ENCODE data around the gene SCO1.
A peak's percentile ranks its signal among the peaks of the same experiment; 100 is the strongest.
"Not testable (repeated sequence)": the region's sequence is repeated elsewhere in the genome, so short reads cannot be mapped to it uniquely, and the experiment has no call there.

Gene SCO1

DNA sequence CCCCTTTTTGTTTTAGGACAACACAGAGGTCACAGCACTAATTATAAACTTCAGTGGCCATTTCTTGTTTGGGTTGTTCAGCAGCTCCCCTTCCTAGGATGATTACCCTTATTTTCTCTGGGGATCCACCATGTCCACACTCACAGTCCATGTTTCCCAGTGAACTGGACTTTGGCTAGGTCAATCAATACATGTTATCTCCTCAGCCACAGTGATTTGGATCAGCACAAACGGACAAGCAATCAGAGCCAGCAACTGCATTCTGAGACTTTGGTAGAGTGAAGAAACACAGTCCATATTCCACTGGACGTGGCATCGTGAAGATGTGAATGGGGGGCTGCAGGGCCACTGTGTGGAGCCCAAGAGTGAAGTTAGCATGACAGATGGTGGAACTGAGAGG is 27.9 kb upstream of the SCO1 start:
- DNase-seq (ENCODE audit: low spot score) = no peak

DNA sequence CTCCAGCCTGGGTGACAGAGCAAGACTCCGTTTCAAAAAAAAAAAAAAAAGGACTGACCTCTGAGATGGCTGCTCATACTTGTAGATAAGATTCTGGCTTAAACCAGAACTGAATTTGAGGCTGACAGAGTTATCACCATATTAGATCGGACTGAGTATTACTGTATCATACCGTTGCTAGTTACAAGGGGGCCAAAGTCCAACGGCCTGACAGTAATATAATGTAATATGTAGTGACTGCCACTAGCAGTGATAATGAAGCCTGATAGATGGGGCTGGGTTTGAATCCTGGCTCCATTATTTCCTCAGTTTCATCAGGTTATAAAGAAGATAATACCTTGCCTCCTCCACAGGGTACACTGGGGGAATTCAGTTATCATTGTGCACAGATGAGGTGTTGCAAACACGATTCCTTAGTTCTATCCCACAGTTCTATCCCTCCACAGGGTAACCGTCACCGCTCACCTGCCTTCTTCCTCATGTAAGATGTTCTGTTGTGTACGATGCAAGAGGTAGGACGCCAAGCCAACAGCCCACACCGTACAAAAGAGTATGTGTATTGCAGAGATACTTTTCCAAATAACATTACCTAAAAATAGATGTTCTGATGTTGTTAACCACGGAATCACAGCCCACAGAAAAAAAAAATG is 27.3 kb upstream of the SCO1 start:
- no peak for DNase-seq (ENCODE audit: low spot score)

DNA sequence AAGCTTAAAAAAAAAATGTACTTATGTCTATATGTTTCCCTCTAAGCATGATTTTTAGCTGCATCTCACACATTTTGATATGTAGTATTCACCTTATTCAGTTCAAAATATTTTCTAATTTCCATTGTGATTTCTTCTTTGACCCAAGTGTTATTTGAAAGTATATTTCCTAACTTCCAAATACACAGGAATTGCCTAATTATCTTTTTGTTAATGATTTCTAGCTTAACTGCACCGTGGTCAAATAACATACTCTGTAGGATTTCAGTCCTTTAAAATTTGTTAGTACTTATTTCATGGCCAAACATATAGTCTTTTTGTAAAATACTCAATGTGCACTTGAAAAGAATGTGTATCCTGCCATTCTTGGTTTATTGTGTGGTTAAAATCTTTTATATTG is 21.2 kb upstream of the SCO1 start:
- DNase-seq (ENCODE audit: low spot score) = no peak

DNA sequence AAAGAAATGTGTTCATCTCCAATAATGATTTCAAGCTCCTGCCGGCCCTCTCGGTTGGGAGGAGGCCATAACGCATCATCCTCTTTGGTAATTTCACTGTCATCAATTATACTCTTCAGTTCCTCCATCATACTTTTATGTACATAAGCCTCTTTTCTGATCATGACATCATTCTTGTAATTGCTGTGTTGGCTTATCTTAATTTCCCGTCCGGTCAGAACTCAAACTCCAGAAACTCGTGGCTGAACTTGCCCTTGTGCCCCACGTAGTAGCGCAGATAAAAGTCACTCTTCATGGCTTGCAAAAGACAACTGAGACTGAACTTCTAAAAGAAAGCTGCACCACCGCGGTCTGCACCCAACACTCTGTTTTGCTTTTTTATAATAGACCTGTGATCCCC is 18.9 kb upstream of the SCO1 start:
- no peak for DNase-seq (ENCODE audit: low spot score)

DNA sequence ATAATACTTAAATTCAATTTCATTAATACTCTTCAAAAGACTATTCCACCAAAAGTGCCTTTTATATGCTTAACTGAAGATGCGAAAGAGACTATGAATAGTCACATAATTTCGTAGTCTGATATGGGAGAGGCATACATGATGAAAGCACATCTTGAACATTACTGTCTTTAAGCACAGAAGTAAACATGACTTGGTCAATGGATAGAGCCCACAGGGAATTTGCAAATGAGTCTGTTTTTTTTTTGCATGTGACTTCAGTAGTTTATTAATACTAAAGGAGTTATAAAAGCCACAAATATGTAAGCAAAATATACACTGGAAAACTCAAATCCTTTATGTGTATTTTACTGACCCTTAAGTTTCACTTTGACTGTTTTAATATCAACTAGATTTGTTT is 16.0 kb upstream of the SCO1 start:
- no peak for DNase-seq (ENCODE audit: low spot score)

DNA sequence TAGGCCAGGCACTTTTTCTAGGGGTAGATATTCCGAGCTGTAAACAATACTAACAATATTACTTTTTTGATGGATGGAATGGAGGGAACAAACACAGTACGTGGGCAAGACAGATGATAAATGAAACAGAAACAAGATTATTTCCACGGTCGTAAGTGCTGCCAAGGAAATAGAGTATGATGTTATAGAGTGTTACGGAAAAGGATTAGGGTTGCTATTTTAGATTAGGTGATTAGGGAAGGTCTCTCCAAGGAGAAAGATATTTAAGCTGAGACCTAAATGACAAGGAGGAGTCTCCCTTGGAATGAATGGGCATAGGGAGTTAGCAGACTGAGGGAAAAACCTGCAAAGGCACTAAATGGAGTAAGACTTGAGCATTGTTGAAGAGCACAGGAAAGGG is 8.4 kb upstream of the SCO1 start:
- DNase-seq (ENCODE audit: low spot score) = no peak

DNA sequence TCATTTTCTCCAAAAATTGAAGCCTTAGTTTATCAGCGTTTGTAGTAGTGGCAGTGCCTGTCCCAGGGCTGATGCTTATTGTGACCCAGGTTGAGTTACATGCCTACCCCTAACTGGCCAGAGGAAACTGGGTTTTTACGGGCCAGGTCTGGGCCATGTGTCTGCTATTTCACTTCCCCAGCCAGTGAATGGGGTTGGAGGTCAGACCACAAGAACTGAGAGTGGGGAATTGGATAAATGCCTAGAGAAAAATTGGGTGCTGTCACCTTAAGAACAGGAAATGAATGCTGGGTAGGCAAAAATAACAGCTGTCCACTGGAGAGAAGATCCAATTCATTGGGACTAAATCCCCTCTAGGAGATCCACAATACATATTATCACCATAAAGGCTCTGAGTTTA is 5.2 kb upstream of the SCO1 start:
- DNase-seq (ENCODE audit: low spot score) = no peak

DNA sequence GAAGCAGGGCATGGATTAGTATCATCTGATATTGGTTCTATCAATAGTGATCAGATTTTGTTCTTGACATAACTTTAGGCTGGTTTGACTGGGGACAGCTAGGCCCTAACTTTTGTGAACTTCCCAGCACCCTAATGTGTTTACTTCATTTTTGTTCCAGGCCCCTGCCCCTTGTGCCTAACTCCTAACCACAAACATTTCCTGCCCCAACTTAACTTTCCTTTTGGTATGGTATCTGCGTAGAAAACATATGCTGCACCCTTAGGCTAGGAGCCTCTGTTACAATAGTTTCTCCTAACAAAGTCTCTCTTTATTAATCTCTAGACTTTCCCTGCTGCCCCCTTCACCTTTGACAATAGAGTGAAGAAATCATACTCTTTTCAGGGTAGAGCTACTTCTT is 2.5 kb upstream of the SCO1 start:
- no peak for DNase-seq (ENCODE audit: low spot score)

DNA sequence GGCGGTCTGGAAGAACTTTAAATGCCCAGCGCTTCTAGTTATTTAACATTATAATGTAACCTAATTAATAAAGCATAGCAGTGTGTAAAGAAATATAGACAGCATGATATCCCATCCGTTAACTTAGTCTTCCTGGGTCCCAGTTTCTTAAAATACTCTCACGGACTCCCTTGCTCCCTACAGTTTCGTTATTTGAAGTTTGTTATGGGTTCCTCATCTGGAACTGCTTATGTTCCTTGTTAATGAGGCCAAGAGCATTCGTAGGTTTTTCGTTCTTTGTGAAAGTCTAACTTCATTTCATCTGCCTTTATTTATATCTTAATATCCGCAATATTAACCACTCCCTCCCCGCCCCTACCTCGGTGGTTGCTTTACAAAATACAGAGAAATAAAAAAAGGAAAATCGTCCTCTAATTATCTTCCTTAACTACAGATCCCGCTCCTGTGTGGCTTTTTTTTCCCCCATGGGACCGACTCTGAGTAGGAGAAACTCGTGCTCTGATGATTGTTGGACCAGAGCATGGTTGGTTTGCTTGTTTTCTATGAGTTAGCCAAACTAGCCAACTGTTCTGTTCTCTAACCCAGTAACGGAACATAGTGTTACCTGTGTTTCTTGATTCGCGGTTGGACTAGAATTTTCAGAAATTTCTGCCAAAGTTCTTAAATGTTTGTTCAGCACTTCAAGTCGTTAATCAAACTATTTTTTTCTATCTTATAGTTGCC is 924 bp upstream of the SCO1 start:
- peak; percentile 23 for DNase-seq (ENCODE audit: low spot score)

DNA sequence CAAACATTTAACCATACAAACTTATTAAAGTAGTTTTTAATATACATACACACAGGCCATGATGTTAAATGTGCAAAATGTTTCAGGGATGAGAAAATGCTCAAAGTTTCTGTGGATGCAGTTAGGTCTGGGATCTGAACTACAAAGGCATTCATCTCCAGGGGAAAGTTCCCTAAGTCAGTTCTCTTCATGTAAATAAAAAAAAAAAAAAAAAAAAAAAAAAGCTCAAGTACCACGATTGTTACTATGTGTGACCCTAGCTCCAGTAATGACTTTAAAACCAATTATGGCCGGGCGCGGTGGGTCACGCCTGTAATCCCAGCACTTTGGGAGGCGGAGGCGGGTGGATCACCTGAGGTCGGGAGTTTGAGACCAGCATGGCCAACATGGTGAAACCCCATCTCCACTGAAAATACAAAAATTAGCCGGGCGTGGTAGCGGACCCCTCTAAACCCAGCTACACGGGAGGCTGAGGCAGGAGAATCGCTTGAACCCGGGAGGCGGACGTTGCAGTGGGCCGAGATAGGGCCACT is 1.4 kb downstream of the SCO1 start:
- not testable (repeated sequence) for DNase-seq (ENCODE audit: low spot score)

DNA sequence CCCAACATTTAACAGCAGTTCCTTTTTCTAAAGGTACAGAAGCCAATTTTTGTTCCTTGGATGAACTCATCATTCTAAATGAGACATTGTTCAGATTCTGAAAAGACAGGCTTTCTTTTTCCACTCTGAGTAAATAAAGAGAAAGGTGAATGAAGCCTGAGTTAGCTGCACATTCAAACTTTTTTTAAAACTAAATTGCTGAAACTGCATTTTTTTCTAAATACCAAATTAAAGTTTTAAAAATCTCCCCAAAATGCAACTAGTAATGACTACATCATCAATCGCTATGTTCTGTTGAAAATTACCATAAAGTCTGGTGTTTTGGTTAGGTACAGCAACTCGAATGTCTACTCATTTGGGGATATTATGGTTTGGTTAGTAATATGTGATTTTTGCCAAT is 9.8 kb downstream of the SCO1 start:
- no peak for DNase-seq (ENCODE audit: low spot score)

DNA sequence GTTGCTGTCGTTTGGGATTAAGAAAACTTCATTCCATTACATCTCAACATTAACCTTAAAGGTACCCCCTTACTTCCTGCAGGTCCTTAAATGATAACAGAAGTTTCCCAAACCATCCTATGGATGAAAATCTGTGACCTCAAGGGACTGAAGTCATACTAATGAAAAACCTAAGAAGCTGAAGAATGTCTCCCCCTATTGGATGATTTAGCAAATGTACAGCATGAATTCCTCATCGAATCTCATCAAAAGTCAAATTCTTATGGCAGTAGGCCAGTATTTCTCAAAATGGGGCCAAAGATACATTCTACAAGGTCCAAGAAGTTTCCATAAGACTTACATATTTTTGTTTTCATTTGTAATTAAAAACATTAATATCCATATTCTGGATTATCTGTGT is 13.5 kb downstream of the SCO1 start:
- peak; percentile 61 for DNase-seq (ENCODE audit: low spot score)

DNA sequence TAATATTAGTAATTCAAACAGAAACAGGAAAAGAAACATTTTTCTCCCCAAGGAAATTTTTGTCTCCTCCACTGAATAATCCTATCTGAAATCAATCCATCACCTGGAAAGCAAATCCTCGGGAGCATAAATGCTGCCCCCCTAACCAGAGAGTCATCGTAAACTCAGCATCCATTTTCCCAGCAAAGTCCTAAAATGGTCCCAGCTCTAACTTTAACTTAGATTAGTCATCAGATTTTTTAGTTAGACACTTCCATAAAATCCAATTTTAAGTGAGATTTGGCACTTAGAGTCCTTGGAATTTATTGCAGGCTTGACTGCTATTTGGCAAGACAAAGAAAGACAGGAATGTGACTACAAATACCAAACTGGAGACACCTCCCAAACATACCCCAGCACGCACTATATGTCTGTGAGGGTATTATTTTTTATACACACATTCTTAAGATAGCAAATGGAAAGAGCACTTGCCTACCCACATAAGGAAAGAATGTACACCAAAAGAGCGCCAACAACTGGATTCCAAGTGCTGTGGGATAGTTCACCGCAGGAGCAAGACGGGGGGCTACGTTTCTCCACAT is 15.4 kb downstream of the SCO1 start:
- no peak for DNase-seq (ENCODE audit: low spot score)

DNA sequence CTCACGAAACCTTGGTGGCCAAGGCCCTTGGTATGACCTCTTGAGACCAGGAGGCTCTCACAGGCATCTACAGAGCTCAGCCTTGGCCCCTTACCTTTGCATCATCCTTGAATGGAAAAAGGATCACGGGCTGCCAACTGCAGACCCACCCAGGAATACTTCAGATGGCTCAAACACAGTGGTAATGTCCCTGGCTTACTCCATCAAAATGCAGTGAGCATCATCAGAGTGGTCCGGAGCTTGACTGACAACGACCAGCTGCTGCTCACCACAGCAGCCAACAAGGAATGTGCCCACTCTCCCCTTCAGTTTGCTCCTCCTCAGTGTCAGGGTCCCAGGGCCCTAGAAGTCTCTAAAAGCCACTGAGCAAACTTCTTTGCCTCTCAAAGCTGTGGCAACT is 22.6 kb downstream of the SCO1 start:
- DNase-seq (ENCODE audit: low spot score) = no peak

DNA sequence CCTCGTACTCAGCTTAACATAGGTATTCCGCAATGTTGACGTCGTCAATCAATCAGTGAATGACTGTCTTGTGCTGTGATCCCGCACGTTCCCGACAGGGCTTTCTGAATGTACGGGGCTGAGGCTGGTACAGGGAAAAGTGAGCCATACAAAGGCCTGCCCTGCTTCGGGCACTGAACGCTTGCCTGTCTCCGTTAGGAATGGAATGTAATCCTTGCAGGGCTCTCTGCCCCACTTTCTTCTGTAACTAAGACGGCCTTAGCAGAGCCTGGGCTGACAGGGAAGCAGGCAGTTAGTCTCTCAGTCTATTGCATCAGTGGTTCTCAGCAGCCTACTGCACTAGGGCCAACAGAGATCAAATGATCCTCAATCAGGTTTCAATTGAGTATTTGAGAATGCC is 24.0 kb downstream of the SCO1 start:
- no peak for DNase-seq (ENCODE audit: low spot score)

DNA sequence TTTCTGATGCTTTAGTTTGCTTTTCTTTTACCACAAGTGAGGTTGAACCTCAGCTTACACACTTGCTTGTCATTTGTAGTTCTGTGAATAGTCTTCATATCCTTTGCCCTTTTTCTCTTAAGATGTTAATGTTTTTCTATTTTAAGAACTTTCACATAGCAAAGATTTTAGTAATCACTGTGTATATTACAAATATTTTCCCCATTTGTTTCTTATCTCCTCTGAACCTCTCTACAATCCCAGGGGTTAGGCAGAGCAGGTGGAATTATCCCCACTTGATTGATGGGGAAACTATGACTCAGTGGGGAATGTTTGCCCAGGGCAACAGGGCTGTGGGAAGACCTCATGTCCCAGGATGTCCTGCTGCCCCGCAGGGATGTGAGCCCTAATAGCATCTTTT is 28.6 kb downstream of the SCO1 start:
- DNase-seq (ENCODE audit: low spot score) = no peak

DNA sequence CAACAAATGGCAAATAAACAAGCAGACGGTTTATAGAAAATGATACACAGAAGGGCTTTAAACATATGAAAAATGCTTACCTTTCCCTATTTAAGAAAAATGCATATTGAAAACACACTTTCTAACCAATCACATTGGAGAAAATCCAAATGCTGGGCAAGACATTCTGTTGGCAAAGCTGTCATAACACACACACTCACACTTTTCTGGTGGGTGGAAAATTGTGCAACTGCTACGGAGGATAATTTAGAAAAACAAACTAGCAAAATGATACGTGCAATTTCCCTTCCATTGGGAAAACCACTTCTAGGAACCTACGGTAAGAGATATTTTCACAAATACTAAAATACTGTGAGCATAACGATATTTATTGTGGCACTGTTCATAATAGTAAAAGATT is 30.4 kb downstream of the SCO1 start:
- no peak for DNase-seq (ENCODE audit: low spot score)

DNA sequence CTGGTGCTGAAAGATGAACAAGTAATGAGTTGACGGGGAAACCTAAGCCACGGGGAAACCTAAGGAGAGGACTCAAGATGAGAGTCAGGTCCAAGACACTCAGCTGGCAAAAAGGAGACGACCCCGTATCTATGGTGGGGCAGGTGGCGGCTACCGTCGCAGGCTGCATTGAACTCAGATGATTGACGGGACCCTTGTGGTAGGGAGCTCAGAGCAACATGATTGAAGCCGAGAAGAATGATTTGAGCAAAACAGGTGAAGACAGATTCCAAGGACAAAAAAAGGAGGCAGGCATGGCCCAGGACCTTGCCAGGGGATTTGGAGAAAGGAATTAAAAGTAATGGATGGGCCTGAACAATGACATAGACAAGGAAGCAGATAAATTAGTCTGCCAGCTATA is 32.8 kb downstream of the SCO1 start:
- no peak for DNase-seq (ENCODE audit: low spot score)

DNA sequence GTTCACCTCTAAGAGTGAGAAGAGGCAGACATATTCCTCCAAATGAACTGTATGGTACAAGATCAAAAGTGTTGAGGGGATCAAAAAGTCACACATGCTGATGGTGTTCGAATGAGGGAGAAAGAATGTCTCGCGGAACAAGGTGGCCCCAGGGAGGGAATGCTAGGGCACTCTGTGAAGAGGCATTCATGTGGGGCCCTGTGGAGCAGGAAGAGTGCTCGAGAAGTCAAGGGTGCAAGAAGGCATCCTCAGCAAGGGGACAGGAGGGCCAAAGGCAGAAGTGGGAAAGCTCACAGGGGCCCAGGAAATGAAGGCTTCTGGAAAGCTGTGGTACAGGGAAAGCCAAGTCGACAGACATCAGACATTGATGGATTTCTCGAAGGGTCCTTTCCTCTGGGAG is 34.1 kb downstream of the SCO1 start:
- no peak for DNase-seq (ENCODE audit: low spot score)

DNA sequence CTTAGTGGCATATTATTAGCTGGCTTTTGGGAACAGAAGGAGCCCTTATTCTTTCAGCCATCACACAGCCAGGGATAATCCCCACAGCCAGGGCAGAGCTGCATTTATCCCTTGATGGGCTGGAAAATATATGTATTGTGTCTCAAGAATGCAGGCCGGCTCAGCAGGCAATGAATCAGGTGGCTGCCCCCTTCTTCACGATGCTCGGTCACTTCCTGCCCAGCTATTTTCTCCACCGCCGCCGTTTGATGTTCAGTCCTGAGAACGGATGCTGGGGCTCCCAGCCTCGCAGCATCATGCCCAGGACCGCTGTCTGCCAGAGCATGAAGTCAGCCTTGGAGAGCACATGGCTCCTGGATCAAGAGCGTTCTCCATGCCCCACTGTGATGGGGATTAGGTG is 35.9 kb downstream of the SCO1 start:
- no peak for DNase-seq (ENCODE audit: low spot score)

DNA sequence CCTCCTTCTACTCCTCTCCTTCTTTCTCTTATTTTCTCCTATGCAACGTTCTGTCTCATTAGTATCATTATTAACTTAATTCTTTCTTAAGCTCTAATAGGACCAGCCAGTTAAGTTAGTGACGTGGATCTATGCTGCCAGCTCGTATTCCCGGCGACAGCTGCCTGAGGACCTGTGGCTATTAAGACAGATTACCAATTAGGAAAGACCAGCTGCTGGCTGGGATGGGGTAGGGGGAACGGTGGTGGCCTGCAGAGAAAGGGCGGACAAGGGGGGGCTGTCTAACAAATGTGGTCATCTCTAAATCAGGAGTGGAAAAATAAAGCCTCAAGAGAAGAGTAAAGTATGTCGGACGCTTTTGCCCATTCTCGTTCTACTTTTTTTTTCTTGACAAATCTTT is 39.5 kb downstream of the SCO1 start:
- DNase-seq (ENCODE audit: low spot score) = no peak

DNA sequence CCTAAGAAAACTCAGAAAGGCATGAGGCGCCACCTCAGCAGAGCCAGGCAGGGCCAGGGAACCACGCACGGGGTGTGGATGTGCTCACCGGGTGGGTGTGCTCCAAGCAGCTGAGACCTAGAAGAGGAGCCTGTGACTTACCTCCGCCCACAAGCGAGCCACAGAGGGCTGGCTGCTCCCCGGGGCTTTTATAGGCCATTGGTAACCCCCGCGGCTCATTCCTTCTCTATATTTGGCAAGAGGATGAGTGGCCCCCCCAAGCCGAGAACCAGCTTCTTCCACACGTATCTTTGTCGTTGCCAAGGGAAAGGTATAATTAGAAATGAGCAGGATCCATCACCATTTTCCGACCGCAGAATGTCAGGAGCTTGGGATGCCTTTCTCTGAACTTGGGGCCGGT is 40.2 kb downstream of the SCO1 start, which contains the start of gene MYH3:
Gene MYH3 (minus strand): TSS at position 162 of the 400 bp plus-strand sequence. CDS start 2,245 bp downstream, outside the sequence.
- DNase-seq (ENCODE audit: low spot score) = no peak

DNA sequence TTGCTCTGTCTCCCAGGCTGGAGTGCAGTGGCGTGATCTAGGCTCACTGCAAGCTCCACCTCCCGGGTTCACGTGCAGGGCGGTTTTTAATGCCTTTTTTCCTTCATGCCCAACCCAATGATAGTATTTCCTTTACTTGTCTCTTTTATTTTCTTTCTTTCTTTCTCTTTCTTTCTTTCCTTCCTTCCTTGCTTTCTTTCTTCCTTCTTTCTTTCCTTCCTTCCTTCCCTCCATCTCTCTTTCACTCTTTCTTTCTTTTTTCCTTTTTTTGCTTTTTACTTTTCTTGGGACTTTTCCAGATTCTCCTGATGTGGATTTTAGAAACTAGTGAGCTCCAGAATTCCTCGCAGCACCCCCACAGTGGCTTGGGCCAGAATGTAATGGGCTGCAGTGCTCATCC is 43.3 kb downstream of the SCO1 start:
- DNase-seq (ENCODE audit: low spot score) = no peak

All from hematopoietic multipotent progenitor cell treated with erythropoietin and hydrocortisone succinate and interleukin-3 and kit ligand, for 15 days (in vitro differentiated cells).